ENCODE measurements around the gene CPN1. TPM values are rescaled to one million over a fixed set of nuclear protein-coding genes. Genes with fewer than 3 reads are reported as not detected.

CPN1 gene
- total RNA-seq, 1 experiment from 2014 or later, result not detected

GRCh38 chr10:100043344-100043743, 38.3 kb downstream of the CPN1 start:
- Mint-ChIP-seq H3K4me1 (ENCODE audit: low read depth, unreplicated experiment) (peaks cover 18% of the 10 kb centered on the region), H3K36me3 (ENCODE audit: insufficient read depth, unreplicated experiment) (no peaks in the 10 kb centered on the region), H3K27ac (ENCODE audit: unreplicated experiment) (no peak overlapping the region), H3K27me3 (ENCODE audit: unreplicated experiment) (no peaks in the 10 kb centered on the region), H3K4me3 (ENCODE audit: low read depth, unreplicated experiment) (no peak overlapping the region), H3K9me3 (ENCODE audit: low read depth, unreplicated experiment) (no peaks in the 10 kb centered on the region)
- DNase-seq, result no peak
- TF ChIP-seq CTCF (IDR thresholded peaks at IDR 0.05; ENCODE audit: unreplicated experiment), result no peak
- CTCF ChIA-PET, result interaction anchor here (0.7 kb wide), 1 partner anchor 113 kb away, joined by 3 read pairs; no protein-coding TSS in a partner anchor
- no TSS peak for BruUV-seq (replicated peaks)
- intact Hi-C loops (cut with micrococcal nuclease; ENCODE audit: unreplicated experiment), result loop anchor here (10.0 kb wide), 1 partner anchor 69 kb away; no protein-coding TSS in a partner anchor

- no TSS peak for BruUV-seq (replicated peaks)
- CTCF ChIA-PET, result no interaction called here
- Mint-ChIP-seq H3K36me3 (ENCODE audit: insufficient read depth, unreplicated experiment) (no peaks in the 10 kb centered on the region), H3K27ac (ENCODE audit: unreplicated experiment) (no peak overlapping the region), H3K4me3 (ENCODE audit: low read depth, unreplicated experiment) (no peak overlapping the region), H3K9me3 (ENCODE audit: low read depth, unreplicated experiment) (no peaks in the 10 kb centered on the region), H3K4me1 (ENCODE audit: low read depth, unreplicated experiment) (peaks cover 30% of the 10 kb centered on the region), H3K27me3 (ENCODE audit: unreplicated experiment) (no peaks in the 10 kb centered on the region)
- no peak for DNase-seq
- intact Hi-C loops (cut with micrococcal nuclease; ENCODE audit: unreplicated experiment), result loop anchor here (10.0 kb wide), 1 partner anchor 67 kb away; no protein-coding TSS in a partner anchor
- TF ChIP-seq CTCF (IDR thresholded peaks at IDR 0.05; ENCODE audit: unreplicated experiment), result no peak
These were observed 40.2 kb downstream of the CPN1 start for GRCh38 chr10:100041306-100042002.

- intact Hi-C loops (cut with micrococcal nuclease; ENCODE audit: unreplicated experiment), result no loop called here
- H3K36me3 Mint-ChIP-seq (ENCODE audit: insufficient read depth, unreplicated experiment), result no peaks in the 10 kb centered on the region
- no peaks in the 10 kb centered on the region for H3K9me3 Mint-ChIP-seq (ENCODE audit: low read depth, unreplicated experiment)
- no peak for TF ChIP-seq CTCF (IDR thresholded peaks at IDR 0.05; ENCODE audit: unreplicated experiment)
- no peaks in the 10 kb centered on the region for H3K27me3 Mint-ChIP-seq (ENCODE audit: unreplicated experiment)
- H3K27ac Mint-ChIP-seq (ENCODE audit: unreplicated experiment), result peak overlapping the region; percentile 24
- peaks cover 22% of the 10 kb centered on the region for H3K4me1 Mint-ChIP-seq (ENCODE audit: low read depth, unreplicated experiment)
- peak; percentile 8 for DNase-seq
- BruUV-seq (replicated peaks), result no TSS peak
- CTCF ChIA-PET, result no interaction called here
- no peak overlapping the region for H3K4me3 Mint-ChIP-seq (ENCODE audit: low read depth, unreplicated experiment)
These were observed 43.1 kb downstream of the CPN1 start for GRCh38 chr10:100038561-100039071.

GRCh38 chr10:100037758-100038315, 43.8 kb downstream of the CPN1 start:
- no peaks in the 10 kb centered on the region for H3K9me3 Mint-ChIP-seq (ENCODE audit: low read depth, unreplicated experiment)
- no peak overlapping the region for H3K27ac Mint-ChIP-seq (ENCODE audit: unreplicated experiment)
- H3K36me3 Mint-ChIP-seq (ENCODE audit: insufficient read depth, unreplicated experiment), result no peaks in the 10 kb centered on the region
- intact Hi-C loops (cut with micrococcal nuclease; ENCODE audit: unreplicated experiment), result no loop called here
- no peak for DNase-seq
- H3K4me1 Mint-ChIP-seq (ENCODE audit: low read depth, unreplicated experiment), result peaks cover 21% of the 10 kb centered on the region
- H3K27me3 Mint-ChIP-seq (ENCODE audit: unreplicated experiment), result no peaks in the 10 kb centered on the region
- CTCF ChIA-PET, result no interaction called here
- no TSS peak for BruUV-seq (replicated peaks)
- no peak for TF ChIP-seq CTCF (IDR thresholded peaks at IDR 0.05; ENCODE audit: unreplicated experiment)
- no peak overlapping the region for H3K4me3 Mint-ChIP-seq (ENCODE audit: low read depth, unreplicated experiment)
